Activated B cell treated with CpG ODN at 0.5 μM for 24 hours (primary cell): ENCODE measurements around the gene BCL6B. TPM values are rescaled to one million over a fixed set of nuclear protein-coding genes. Genes with fewer than 3 reads are reported as not detected.
A peak's percentile ranks its signal among the peaks of the same experiment; 100 is the strongest.

Source experiments
- ATAC-seq: fragments of 200-7000 bp; cut with Tn5 transposase; one replicate; pipeline ENCODE4 v1.10.0; 2021; ENCODE audit warnings: low read depth, mild to moderate bottlenecking, moderate library complexity
- CTCF ChIA-PET: fragments of 350-600 bp; sonication (Branson Sonifier 250); formaldehyde crosslinking; loops from one replicate; lab custom pipeline; 2021; ENCODE audit warnings: antibody characterized with exemption; lab: Charles Lee
- POLR2A ChIA-PET: fragments of 350-600 bp; sonication (Branson Sonifier 250); formaldehyde crosslinking; loops from one replicate; lab custom pipeline; 2021; ENCODE audit warnings: antibody characterized with exemption; lab: Charles Lee
- DNase-seq: peaks from one replicate; pipeline ENCODE4 v3.0.0; 2022
- H3K27ac Mint-ChIP-seq: one replicate; pipeline ENCODE4 v1.8.0; 2020; ENCODE audit warnings: mixed read lengths
- H3K27me3 Mint-ChIP-seq: one replicate; pipeline ENCODE4 v1.8.0; 2021; ENCODE audit warnings: mixed read lengths
- H3K36me3 Mint-ChIP-seq: one replicate; pipeline ENCODE4 v1.8.0; 2021; ENCODE audit warnings: low read depth, mixed read lengths
- H3K4me1 Mint-ChIP-seq: one replicate; pipeline ENCODE4 v1.8.0; 2021; ENCODE audit warnings: mixed read lengths
- H3K4me3 Mint-ChIP-seq: one replicate; pipeline ENCODE4 v1.8.0; 2020; ENCODE audit warnings: mild to moderate bottlenecking, mixed read lengths
- H3K9me3 Mint-ChIP-seq: one replicate; pipeline ENCODE4 v1.8.0; 2020; ENCODE audit warnings: mixed read lengths
- CTCF ChIP-seq: fragments of 200-600 bp; IDR thresholded peaks from one replicate; pipeline ENCODE4 v1.8.0; 2022; ENCODE audit warnings: antibody characterized with exemption, mild to moderate bottlenecking
- intact Hi-C: fragments of 100-400 bp; cut with micrococcal nuclease; formaldehyde crosslinking; loops from one replicate; pipeline ENCODE4 v1.15.1; 2024
- total RNA-seq: library from RNA; stranded (reverse); gene quantifications from 2 replicates; pipeline ENCODE4 v1.2.3, GENCODE V29; 2022

BCL6B gene
- total RNA-seq, 1 donor from 2014 or later = 0.31 TPM

- H3K4me3 Mint-ChIP-seq = peak overlapping the region; percentile 95
- peaks cover 52% of the 10 kb centered on the region for H3K4me1 Mint-ChIP-seq
- CTCF ChIA-PET = interaction anchor here (1.0 to 2.4 kb wide), 5 partner anchors 11 to 104 kb away, joined by 4 to 10 read pairs (median 4); partner anchors contain the start of gene SLC16A13
- peak overlapping the region; percentile 97 for H3K27ac Mint-ChIP-seq
- H3K36me3 Mint-ChIP-seq = peaks cover 47% of the 10 kb centered on the region
- intact Hi-C loops = loop anchor here (1.0 to 10.0 kb wide), 7 partner anchors 7 to 1528 kb away; partner anchors contain the start of genes C17orf100, DERL2, MED31 and MIS12
- POLR2A ChIA-PET = interaction anchor here (0.5 to 4.2 kb wide), 13 partner anchors 9 to 842 kb away, joined by 3 to 39 read pairs (median 5); partner anchors contain the start of genes DVL2, NAA38 and SLC16A13
- H3K9me3 Mint-ChIP-seq = no peaks in the 10 kb centered on the region
- no peak for DNase-seq
- ATAC-seq = peak; percentile 12
- H3K27me3 Mint-ChIP-seq = no peaks in the 10 kb centered on the region
- no peak for TF ChIP-seq CTCF
Observed at GRCh38 chr17:7014995-7015958, 7.6 kb upstream of the BCL6B start.

- Mint-ChIP-seq H3K4me3 (peak overlapping the region; percentile 95), H3K27me3 (no peaks in the 10 kb centered on the region), H3K9me3 (no peaks in the 10 kb centered on the region), H3K36me3 (peaks cover 47% of the 10 kb centered on the region), H3K4me1 (peaks cover 46% of the 10 kb centered on the region), H3K27ac (no peak overlapping the region)
- CTCF ChIA-PET = interaction anchor here (1.0 to 2.4 kb wide), 5 partner anchors 12 to 105 kb away, joined by 3 to 10 read pairs (median 4); partner anchors contain the start of gene SLC16A13
- no peak for TF ChIP-seq CTCF
- DNase-seq = no peak
- POLR2A ChIA-PET = interaction anchor here (1.7 to 2.9 kb wide), 2 partner anchors 19 to 21 kb away, joined by 5 to 28 read pairs; partner anchors contain the start of gene SLC16A13
- intact Hi-C loops = loop anchor here (10.0 kb wide), 1 partner anchor 1368 kb away; the partner anchor contains the start of gene RPL26
- ATAC-seq = no peak
Observed at GRCh38 chr17:7016418-7016817, 6.4 kb upstream of the BCL6B start.

- H3K4me3 Mint-ChIP-seq = no peak overlapping the region
- ATAC-seq = no peak
- H3K27ac Mint-ChIP-seq = peak overlapping the region; percentile 30
- no peaks in the 10 kb centered on the region for H3K9me3 Mint-ChIP-seq
- DNase-seq = no peak
- ChIA-PET POLR2A (interaction anchor here (2.9 kb wide), 1 partner anchor 18 kb away, joined by 28 read pairs; the partner anchor contains the start of gene SLC16A13), CTCF (interaction anchor here (1.0 to 2.4 kb wide), 6 partner anchors 10 to 106 kb away, joined by 3 to 10 read pairs (median 4); partner anchors contain the start of gene SLC16A13)
- H3K4me1 Mint-ChIP-seq = peaks cover 44% of the 10 kb centered on the region
- no peaks in the 10 kb centered on the region for H3K27me3 Mint-ChIP-seq
- intact Hi-C loops = loop anchor here (10.0 kb wide), 1 partner anchor 1368 kb away; the partner anchor contains the start of gene RPL26
- H3K36me3 Mint-ChIP-seq = peaks cover 43% of the 10 kb centered on the region
- no peak for TF ChIP-seq CTCF
Observed at GRCh38 chr17:7016886-7017826, 5.7 kb upstream of the BCL6B start.

- peaks cover 48% of the 10 kb centered on the region for H3K4me1 Mint-ChIP-seq
- peaks cover 39% of the 10 kb centered on the region for H3K36me3 Mint-ChIP-seq
- ChIA-PET CTCF (interaction anchor here (1.5 kb wide), 1 partner anchor 10 kb away, joined by 3 read pairs; no protein-coding TSS in a partner anchor), POLR2A (interaction anchor here (0.5 kb wide), 1 partner anchor 328 kb away, joined by 4 read pairs; no protein-coding TSS in a partner anchor)
- H3K4me3 Mint-ChIP-seq = no peak overlapping the region
- no peaks in the 10 kb centered on the region for H3K9me3 Mint-ChIP-seq
- H3K27me3 Mint-ChIP-seq = no peaks in the 10 kb centered on the region
- peak overlapping the region; percentile 35 for H3K27ac Mint-ChIP-seq
- TF ChIP-seq CTCF = no peak
- intact Hi-C loops = loop anchor here (10.0 kb wide), 1 partner anchor 1367 kb away; the partner anchor contains the start of gene RPL26
- DNase-seq (no peak), ATAC-seq (no peak)
Observed at GRCh38 chr17:7017827-7018200, 5.0 kb upstream of the BCL6B start.
